Activated T-cell treated with anti-CD3 and anti-CD28 coated beads, Interleukin-2, amount 50 U/mL, for 48 hours (primary cell): ENCODE results near the gene USH2A.
"Not testable (repeated sequence)": the region's sequence is repeated elsewhere in the genome, so short reads cannot be mapped to it uniquely, and the experiment has no call there.

Experiments used
- DNase-seq, 2 experiments: peaks; one replicate each; pipeline ENCODE4 v3.0.0-alpha.2; 2020

Gene USH2A

GRCh38 chr1:216390956-216391355, 32.3 kb downstream of the USH2A start:
- DNase-seq: no peak

DNA sequence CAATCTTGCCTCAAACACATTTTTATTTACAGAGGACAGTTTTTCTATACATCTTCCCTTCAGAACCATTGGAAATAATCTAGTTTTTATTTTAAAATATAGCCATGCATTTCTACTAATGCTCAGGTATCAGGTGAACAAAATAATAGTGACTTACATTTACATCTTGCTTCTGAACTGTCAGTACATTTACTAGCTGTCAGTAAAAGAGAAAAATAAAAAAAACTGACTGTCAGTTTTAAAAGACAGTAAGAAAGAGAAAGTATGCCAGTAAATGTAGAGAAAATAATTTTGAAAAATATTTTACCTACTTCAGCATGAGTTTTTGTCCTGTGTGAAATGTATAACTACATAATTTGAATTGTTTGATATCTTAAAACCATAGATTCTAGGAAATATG, 33.5 kb downstream of the USH2A start:
- DNase-seq: no peak

DNA sequence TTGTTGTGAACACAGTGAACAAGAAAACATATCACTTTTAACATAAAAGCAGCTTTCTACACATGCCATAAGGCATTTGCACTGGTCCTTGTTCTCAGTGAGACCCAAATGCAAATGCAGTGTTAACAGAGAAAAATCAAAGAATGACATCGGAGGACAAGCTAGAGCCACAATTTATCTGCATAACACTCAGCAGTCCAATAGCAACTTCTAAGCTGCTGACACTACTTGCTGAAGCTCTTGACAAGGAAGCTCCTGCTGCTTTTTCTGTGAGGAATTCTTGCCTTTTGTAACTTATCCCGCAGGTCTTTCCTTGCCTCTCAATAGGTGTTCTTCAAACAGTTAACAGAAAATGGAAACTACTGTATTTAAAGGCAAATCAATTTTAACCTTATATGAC, 34.7 kb downstream of the USH2A start:
- no peak for DNase-seq

DNA sequence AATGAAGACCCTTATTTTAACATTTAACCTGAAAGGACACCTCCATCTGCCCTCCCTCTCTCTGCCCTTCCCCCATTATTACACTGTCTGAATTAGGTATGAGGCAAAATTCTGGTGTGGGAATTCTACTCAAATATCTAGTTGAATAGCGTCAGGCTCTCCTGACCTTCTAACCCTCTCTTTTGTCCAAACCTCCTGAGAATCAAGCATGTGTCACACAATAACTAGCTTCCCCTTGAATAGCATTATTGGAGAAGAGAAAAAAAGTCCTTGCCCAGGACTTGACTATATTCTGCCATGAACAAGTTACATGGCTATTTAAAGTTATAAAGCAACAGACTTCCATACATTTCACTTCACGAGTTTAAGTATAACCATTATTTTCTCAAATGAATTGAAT, 35.5 kb downstream of the USH2A start:
- DNase-seq: no peak

GRCh38 chr1:216379441-216379840, 43.8 kb downstream of the USH2A start:
- no peak for DNase-seq

- no peak for DNase-seq
Observed at GRCh38 chr1:216368249-216368648, 55.0 kb downstream of the USH2A start.

GRCh38 chr1:216366979-216367378, 56.3 kb downstream of the USH2A start:
- DNase-seq: no peak

GRCh38 chr1:216356945-216357344, 66.3 kb downstream of the USH2A start:
- DNase-seq: no peak

- DNase-seq: no peak
Observed at GRCh38 chr1:216350186-216350585, 73.1 kb downstream of the USH2A start.

DNA sequence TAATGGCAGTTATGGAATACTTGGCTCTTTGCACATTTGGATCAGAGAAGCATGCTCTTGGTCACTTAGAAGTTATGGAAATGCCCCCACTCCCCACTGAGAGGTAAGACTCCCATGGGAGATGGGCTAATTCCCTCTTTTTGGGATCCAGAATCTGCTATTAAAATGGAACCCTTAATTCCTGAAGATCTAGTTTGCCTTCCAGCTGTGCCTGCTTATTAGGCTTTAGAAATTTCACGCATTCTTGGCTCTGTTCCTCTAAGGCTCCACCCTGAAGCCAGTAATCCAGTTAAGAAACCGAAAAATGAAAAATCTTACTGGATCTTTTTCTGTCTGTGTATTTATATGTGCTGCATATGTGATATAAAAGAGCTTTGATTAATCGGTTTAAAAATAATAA, 76.7 kb downstream of the USH2A start:
- DNase-seq: no peak

DNA sequence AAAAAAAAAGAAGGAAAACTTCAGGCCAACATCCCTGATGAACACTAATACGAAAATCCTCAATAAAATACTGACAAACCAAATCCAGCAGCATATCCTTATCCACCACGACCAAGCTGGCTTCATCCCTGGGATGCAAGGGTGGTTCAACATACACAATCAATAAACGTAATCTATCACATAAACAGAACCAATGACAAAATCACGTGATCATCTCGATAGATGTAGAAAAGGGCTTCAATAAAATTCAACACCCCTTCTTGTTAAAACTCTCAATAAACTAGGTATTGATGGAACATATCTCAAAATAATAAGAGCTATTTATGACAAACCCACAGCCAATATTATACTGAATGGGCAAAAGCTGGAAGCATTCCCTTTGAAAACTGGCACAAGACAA, 82.7 kb downstream of the USH2A start:
- not testable (repeated sequence) for DNase-seq

GRCh38 chr1:216332462-216332861, 90.8 kb downstream of the USH2A start:
- DNase-seq: no peak

DNA sequence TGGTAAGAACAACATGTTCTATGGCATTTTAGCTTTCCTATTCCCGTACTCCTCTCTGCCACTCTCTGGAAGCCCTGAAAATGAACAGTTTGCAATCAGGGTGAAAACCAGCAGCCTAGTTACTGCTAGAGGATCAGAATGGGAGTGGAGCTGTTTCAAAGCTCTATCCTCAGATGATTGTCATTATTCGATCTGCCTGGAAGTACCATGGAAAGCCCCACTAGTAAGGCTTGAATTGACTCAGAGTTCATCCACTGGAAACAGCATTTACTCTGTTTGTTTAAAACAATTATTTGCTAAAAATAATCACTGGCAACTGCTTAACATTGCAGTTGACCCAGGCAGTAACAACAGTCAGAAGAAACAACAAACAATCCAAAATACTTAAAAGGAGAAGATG, 91.2 kb downstream of the USH2A start:
- DNase-seq: no peak

GRCh38 chr1:216331211-216331610, 92.0 kb downstream of the USH2A start:
- no peak for DNase-seq

GRCh38 chr1:216330262-216330661, 93.0 kb downstream of the USH2A start:
- no peak for DNase-seq

DNA sequence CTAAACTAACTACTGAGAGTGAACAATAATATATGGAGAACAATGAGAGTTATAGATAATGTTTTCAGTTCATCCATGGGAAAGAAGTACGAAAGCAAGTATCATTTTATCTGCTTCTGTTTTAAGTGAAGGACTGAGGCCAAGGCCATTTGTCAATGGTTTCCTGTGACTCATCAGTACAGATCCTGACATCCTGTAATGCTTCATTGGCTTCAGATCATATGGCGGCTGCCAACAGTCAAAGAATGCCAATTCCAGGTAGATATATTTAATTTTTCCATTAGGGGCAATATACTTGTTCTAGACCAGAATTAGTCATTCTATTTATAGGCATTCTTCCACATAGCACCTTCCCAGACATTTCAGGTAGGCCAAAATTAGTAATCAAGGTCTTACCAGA, 97.3 kb downstream of the USH2A start:
- DNase-seq: no peak

DNA sequence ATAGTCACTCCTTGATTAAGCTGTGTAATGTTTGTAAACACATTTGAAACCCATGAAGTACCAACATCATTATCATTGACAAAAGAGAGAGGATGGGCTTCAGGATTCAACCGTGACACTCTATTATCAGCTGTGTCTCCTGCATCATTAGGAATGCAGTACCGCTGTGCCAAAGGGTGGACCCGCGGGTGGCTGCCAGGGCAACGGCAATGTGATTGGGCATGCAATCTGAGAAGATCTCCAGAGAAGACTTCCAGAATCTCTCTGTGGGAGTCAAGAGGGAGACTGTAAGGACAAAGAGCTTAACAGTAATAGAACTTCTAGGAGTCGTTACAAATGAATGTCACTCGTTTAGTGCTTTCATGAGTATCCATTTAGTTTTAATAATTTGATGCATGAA, 97.9 kb downstream of the USH2A start:
- no peak for DNase-seq

DNA sequence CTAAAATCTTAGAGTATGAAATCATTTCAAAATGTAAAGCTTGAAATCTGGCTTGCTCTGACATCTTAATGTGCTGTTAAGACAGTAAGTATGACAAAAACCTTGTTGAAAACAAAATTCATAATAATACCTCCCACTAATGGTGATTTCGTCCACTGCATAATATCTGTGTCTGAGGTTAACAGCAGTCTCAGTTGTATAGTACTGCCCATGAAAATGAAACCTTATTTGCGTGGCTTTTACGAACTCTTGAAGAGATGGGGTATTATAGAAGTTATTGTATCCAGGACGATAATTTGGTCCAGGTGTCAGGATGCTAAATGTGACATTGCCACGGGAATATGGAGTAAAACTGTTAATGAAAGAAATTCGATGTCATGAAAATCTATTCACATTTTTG, 99.9 kb downstream of the USH2A start:
- DNase-seq: no peak

GRCh38 chr1:216314379-216315095, 108.7 kb downstream of the USH2A start:
- DNase-seq: no peak

DNA sequence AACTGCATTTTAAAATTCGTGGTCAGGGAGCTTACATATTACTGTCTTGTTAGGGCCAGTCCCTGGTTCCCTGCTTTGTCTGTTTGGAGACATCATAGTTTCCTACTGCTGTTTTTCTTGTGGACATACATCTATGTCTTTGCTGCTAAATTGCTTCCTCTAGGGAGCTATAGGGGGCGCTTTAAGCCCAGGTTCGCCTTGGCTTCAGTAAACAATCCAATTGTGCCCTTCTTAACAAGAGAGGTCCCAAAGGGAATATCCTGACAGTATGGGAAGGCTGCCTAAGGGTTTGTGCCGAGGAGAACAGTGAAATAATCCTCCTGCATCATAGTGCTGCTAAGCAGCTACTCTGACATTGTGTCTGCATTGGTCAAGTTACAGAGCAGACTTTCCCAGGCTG, 112.5 kb downstream of the USH2A start:
- DNase-seq: no peak

GRCh38 chr1:216306830-216307229, 116.4 kb downstream of the USH2A start:
- no peak for DNase-seq

GRCh38 chr1:216303690-216304089, 119.6 kb downstream of the USH2A start:
- no peak for DNase-seq

GRCh38 chr1:216293683-216294082, 129.6 kb downstream of the USH2A start:
- no peak for DNase-seq

- no peak for DNase-seq
Observed at GRCh38 chr1:216290074-216290473, 133.2 kb downstream of the USH2A start.

GRCh38 chr1:216285052-216285451, 138.2 kb downstream of the USH2A start:
- DNase-seq: no peak

DNA sequence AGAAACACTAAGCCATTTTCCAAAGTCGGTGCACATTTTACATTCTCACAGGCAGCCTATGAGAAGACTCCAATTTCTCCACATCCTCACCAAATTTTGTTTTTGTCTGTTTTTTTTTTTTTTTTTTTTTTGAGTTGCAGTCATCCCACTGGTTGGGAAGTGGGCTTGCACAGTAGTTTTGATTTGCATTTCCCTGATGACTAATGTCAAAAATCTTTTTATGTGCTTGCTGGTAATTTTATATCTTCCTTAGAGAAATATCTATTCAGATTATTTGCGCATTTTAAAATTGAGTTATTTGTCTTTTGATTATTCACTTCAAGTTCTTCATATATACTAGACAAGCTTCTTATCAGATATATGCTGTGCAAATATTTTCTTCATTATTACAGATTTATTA, 141.5 kb downstream of the USH2A start:
- no peak for DNase-seq
